Kidney glomerular epithelial cell (primary cell): ENCODE data around the gene SNRPD3.
"Not testable (repeated sequence)": the region's sequence is repeated elsewhere in the genome, so short reads cannot be mapped to it uniquely, and the experiment has no call there.

Experiments
- DNase-seq: peaks from one replicate; lab custom pipeline; 2025; lab: John Stamatoyannopoulos, UW

Gene SNRPD3

DNA sequence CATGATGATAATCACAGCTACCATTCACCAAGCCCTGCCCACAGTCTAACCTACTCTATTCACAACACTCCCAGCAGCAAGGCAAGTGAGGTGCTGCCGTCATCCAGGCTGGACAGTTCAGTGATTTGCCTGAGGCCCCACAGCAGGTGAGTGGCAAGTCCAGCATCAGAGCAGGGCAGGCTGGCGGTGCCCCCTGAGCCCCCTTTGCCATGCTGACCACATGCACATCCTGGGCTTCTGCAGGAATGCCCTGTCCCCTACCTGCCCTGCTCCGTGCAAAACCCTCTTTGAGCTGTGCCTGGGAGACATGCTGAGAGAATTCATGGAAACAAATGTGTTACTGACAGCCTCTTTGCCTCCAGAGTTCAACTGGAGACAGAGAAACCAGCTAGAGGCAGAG is 54.1 kb downstream of the SNRPD3 start:
- not testable (repeated sequence) for DNase-seq

DNA sequence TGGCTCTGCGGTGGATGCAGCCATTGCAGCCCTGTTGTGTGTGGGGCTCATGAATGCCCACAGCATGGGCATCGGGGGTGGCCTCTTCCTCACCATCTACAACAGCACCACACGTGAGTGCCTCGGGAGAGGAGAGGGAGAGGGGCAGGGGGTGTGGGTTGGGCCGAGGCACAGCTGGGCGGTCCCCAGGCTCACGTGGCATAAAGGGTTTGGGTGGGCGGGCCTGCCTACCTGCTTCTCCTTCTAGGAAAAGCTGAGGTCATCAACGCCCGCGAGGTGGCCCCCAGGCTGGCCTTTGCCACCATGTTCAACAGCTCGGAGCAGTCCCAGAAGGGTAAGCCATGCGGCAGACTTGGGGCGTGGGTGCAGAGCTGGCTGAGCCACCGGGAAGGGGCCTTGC is 59.0 kb downstream of the SNRPD3 start:
- DNase-seq = not testable (repeated sequence)

DNA sequence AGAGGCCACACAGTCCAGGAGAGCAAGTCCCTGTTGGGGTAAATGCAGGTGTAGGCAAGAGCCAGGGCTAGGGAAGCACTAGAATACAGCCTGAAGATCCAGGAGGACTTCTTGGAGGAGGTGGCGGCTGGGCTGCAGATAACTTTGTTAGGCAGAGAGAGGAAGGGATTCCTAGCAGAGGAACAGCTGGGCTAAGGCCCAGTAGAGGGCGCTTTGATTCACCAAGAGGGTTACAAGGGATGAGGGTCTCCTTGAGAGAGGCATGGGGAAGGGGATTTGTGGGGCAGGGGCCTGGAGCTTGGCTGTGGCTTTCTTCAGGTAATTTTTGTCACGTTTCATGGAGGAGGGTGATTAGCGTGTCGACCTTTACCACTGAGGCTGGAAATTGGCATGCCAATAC is 65.4 kb downstream of the SNRPD3 start:
- DNase-seq = not testable (repeated sequence)

DNA sequence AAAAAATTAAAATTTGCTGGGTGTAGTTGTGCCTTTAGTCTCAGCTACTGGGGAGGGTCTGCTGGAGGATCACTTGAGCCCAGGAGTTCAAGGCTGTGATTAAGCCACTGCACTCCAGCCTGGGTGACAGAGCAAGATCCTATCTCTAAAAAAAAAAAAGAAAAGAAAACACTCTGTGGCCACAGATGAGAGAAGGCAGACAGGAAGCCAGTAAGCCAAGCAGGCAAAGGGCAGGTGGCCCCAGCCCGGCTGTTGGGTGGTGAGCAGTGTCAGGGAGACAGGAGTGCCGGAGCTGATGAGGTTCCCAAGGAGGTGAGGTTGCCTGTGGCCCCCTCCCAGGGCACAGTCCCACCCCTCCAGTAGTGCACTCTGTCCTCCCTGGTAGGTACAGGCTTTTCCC is 66.8 kb downstream of the SNRPD3 start:
- DNase-seq = not testable (repeated sequence)
